ENCODE measurements around the gene RIN3.

DNA sequence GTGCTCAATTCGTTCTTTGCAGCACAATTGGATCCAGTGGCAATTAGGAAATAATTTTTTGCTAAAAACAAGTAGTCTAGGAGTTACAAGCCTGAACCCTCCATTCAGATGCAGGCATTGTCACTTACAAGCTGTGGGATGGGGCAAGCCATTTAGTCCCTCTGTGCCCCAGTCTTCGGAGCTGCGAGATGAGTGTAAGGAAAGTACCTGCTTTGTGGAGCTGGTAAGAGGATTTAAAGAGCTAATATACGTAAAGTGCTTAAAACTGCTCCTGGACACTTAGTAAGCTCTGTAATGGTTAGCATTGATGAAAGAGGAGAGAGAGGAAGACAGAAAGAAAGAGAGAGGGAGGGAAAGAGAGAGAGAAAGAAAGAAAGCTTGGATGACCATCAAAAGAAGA, 122.3 kb downstream of the RIN3 start:
- TF ChIP-seq, protein P1, sequence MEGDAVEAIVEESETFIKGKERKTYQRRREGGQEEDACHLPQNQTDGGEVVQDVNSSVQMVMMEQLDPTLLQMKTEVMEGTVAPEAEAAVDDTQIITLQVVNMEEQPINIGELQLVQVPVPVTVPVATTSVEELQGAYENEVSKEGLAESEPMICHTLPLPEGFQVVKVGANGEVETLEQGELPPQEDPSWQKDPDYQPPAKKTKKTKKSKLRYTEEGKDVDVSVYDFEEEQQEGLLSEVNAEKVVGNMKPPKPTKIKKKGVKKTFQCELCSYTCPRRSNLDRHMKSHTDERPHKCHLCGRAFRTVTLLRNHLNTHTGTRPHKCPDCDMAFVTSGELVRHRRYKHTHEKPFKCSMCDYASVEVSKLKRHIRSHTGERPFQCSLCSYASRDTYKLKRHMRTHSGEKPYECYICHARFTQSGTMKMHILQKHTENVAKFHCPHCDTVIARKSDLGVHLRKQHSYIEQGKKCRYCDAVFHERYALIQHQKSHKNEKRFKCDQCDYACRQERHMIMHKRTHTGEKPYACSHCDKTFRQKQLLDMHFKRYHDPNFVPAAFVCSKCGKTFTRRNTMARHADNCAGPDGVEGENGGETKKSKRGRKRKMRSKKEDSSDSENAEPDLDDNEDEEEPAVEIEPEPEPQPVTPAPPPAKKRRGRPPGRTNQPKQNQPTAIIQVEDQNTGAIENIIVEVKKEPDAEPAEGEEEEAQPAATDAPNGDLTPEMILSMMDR (conservative IDR thresholded peaks at IDR 0.05; ENCODE audit: low read depth, low read length), result no peak
- TF ChIP-seq EZH2 (IDR thresholded peaks at IDR 0.05; ENCODE audit: borderline replicate concordance, low read depth, low read length, poor library complexity, severe bottlenecking), result no peak
